ENCODE measurements around the gene CTPS1. TPM values are rescaled to one million over a fixed set of nuclear protein-coding genes. Genes with fewer than 3 reads are reported as not detected.
A peak's percentile ranks its signal among the peaks of the same experiment; 100 is the strongest.

The CTPS1 gene
- total RNA-seq, 1 experiment from 2014 or later: 139 TPM

DNA sequence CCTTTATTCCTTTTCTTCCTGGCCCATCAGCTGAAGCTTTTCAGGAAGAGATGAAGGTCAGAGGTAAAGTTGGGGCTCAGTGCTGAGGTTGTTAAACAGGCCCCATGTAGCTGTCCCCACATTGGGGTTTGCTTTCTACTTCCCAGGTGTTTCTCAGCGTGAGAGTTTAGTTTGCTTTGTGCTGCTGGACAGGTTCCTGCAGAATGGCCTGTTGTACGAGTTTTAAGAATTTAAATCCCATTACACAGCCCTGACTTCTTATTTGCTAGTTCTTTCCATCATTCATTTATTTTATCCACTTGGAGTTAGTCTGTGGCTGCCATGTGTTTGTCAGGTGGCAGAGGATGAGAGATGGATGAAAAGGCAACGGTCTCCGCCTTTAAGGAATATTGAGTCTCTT, 19.2 kb downstream of the CTPS1 start:
- Histone ChIP-seq H3K27me3 (replicated peaks; ENCODE audit: insufficient read depth, low read depth, low read length, poor library complexity) (no peaks in the 10 kb centered on the region), H3K27ac (ENCODE audit: low read depth, low read length, poor library complexity, severe bottlenecking) (no peak overlapping the region), H3K4me3 (ENCODE audit: low read depth, low read length, poor library complexity, severe bottlenecking) (no peak overlapping the region), H3K36me3 (ENCODE audit: insufficient read depth, low read length, poor library complexity, severe bottlenecking) (peaks cover 91% of the 10 kb centered on the region), H3K9me3 (ENCODE audit: low read depth, low read length, poor library complexity, severe bottlenecking) (no peaks in the 10 kb centered on the region), H3K4me1 (ENCODE audit: insufficient read depth, low read length, poor library complexity, severe bottlenecking) (peaks cover 19% of the 10 kb centered on the region)
- intact Hi-C loops (cut with micrococcal nuclease; ENCODE audit: unreplicated experiment): no loop called here
- ChIA-PET CTCF (no interaction called here), POLR2A (ENCODE audit: low non-redundant PET) (no interaction called here)
- BruUV-seq (replicated peaks): no TSS peak
- TF ChIP-seq EZH2 (IDR thresholded peaks at IDR 0.05; ENCODE audit: borderline replicate concordance, low read depth, low read length, poor library complexity, severe bottlenecking): no peak
- TF ChIP-seq, protein P1, sequence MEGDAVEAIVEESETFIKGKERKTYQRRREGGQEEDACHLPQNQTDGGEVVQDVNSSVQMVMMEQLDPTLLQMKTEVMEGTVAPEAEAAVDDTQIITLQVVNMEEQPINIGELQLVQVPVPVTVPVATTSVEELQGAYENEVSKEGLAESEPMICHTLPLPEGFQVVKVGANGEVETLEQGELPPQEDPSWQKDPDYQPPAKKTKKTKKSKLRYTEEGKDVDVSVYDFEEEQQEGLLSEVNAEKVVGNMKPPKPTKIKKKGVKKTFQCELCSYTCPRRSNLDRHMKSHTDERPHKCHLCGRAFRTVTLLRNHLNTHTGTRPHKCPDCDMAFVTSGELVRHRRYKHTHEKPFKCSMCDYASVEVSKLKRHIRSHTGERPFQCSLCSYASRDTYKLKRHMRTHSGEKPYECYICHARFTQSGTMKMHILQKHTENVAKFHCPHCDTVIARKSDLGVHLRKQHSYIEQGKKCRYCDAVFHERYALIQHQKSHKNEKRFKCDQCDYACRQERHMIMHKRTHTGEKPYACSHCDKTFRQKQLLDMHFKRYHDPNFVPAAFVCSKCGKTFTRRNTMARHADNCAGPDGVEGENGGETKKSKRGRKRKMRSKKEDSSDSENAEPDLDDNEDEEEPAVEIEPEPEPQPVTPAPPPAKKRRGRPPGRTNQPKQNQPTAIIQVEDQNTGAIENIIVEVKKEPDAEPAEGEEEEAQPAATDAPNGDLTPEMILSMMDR (conservative IDR thresholded peaks at IDR 0.05; ENCODE audit: low read depth, low read length): no peak
- no peak for DNase-seq (ENCODE audit: low spot score)

DNA sequence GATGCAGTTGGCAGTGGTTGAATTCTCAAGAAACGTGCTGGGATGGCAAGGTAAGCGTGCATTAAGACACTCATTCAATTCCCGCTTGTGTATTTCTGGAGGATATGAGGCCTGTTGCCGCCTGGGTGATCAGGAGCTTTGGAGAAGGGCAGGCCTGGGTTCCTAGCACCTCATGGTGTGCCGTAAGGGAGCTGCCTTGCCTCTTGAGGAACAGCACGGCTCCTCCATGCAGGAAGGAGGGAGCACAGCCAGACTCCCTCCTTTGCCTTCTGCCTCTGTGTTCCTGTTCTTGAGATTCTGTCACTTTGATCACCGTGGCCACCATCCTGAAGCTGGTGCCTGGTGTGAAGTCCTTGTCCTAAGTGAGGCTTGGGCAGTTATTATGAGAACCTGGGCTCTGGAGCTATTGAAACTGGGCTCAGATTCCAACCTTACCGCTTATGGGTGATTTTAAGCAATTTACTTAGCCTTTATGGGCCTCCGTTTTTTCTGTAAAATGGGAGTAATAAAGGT, 23.7 kb downstream of the CTPS1 start:
- intact Hi-C loops (cut with micrococcal nuclease; ENCODE audit: unreplicated experiment): no loop called here
- Histone ChIP-seq H3K4me3 (ENCODE audit: low read depth, low read length, poor library complexity, severe bottlenecking) (no peak overlapping the region), H3K36me3 (ENCODE audit: insufficient read depth, low read length, poor library complexity, severe bottlenecking) (peaks cover 91% of the 10 kb centered on the region), H3K27ac (ENCODE audit: low read depth, low read length, poor library complexity, severe bottlenecking) (peak overlapping the region; percentile 38), H3K9me3 (ENCODE audit: low read depth, low read length, poor library complexity, severe bottlenecking) (no peaks in the 10 kb centered on the region), H3K27me3 (replicated peaks; ENCODE audit: insufficient read depth, low read depth, low read length, poor library complexity) (no peaks in the 10 kb centered on the region), H3K4me1 (ENCODE audit: insufficient read depth, low read length, poor library complexity, severe bottlenecking) (peaks cover 23% of the 10 kb centered on the region)
- CTCF ChIA-PET: interaction anchor here (0.7 to 0.9 kb wide), 2 partner anchors 54 to 412 kb away, joined by 4 read pairs; no protein-coding TSS in a partner anchor
- BruUV-seq (replicated peaks): no TSS peak
- no peak for DNase-seq (ENCODE audit: low spot score)
- no peak for TF ChIP-seq EZH2 (IDR thresholded peaks at IDR 0.05; ENCODE audit: borderline replicate concordance, low read depth, low read length, poor library complexity, severe bottlenecking)
- TF ChIP-seq, protein P1 (conservative IDR thresholded peaks at IDR 0.05; ENCODE audit: low read depth, low read length): no peak
- POLR2A ChIA-PET (ENCODE audit: low non-redundant PET): no interaction called here

DNA sequence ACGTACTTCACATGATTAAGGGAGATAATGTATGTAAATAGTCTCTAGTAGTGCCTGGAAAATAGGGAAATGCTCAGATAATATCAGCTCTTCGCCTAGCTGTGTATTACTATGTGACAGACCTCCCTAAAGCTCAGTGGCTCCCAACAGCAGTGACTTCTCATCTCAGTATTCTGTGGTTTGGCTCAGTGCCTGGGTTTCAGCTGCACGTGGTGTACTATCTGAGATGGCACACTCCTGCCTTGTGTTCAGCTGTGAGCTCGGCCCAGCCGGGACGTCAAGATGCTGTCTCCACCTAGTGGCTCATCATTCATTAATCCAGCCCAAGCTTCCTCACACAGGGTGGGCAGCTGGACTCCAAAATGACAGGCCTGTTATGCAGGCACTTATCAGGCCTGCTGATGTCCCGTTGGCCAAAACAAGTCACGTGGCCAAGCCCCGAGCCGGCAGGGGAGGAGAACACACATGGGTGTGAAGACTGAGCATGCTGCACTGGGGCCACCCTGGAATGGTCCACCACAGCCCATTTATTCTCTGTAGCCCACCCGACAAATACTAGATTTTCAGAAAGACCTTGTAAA, 24.2 kb downstream of the CTPS1 start:
- no peaks in the 10 kb centered on the region for H3K9me3 ChIP-seq (ENCODE audit: low read depth, low read length, poor library complexity, severe bottlenecking)
- peak; percentile 98 for DNase-seq (ENCODE audit: low spot score)
- ChIA-PET POLR2A (ENCODE audit: low non-redundant PET) (no interaction called here), CTCF (interaction anchor here (0.5 to 0.9 kb wide), 4 partner anchors 30 to 630 kb away, joined by 3 to 4 read pairs (median 4); partner anchors contain the start of gene SMAP2)
- H3K4me1 ChIP-seq (ENCODE audit: insufficient read depth, low read length, poor library complexity, severe bottlenecking): peaks cover 23% of the 10 kb centered on the region
- intact Hi-C loops (cut with micrococcal nuclease; ENCODE audit: unreplicated experiment): no loop called here
- no peaks in the 10 kb centered on the region for H3K27me3 ChIP-seq (replicated peaks; ENCODE audit: insufficient read depth, low read depth, low read length, poor library complexity)
- no TSS peak for BruUV-seq (replicated peaks)
- H3K36me3 ChIP-seq (ENCODE audit: insufficient read depth, low read length, poor library complexity, severe bottlenecking): peaks cover 91% of the 10 kb centered on the region
- no peak overlapping the region for H3K4me3 ChIP-seq (ENCODE audit: low read depth, low read length, poor library complexity, severe bottlenecking)
- no peak for TF ChIP-seq EZH2 (IDR thresholded peaks at IDR 0.05; ENCODE audit: borderline replicate concordance, low read depth, low read length, poor library complexity, severe bottlenecking)
- TF ChIP-seq, protein P1 (conservative IDR thresholded peaks at IDR 0.05; ENCODE audit: low read depth, low read length): peak; percentile 77
- H3K27ac ChIP-seq (ENCODE audit: low read depth, low read length, poor library complexity, severe bottlenecking): peak overlapping the region; percentile 38
